Measurements from ENCODE around the gene PRAMEF14.
"Not testable (repeated sequence)": the region's sequence is repeated elsewhere in the genome, so short reads cannot be mapped to it uniquely, and the experiment has no call there.

The PRAMEF14 gene, protein sequence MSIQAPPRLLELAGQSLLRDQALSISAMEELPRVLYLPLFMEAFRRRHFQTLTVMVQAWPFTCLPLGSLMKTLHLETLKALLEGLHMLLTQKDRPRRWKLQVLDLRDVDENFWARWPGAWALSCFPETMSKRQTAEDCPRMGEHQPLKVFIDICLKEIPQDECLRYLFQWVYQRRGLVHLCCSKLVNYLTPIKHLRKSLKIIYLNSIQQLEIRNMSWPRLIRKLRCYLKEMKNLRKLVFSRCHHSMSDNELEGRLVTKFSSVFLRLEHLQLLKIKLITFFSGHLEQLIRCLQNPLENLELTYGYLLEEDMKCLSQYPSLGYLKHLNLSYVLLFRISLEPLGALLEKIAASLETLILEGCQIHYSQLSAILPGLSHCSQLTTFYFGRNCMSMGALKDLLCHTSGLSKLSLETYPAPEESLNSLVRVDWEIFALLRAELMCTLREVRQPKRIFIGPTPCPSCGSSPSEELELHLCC

GRCh38 chr1:13347034-13347433 lies at the start of gene PRAMEF14:
Gene PRAMEF14, minus strand, starts transcription at chr1:13347134. Its CDS starts 1,820 bp downstream, at chr1:13345314.
- DNase-seq, result not testable (repeated sequence)

GRCh38 chr1:13395311-13395710 lies 48.4 kb upstream of the PRAMEF14 start:
- DNase-seq, result not testable (repeated sequence)

GRCh38 chr1:13394761-13395160 lies 47.8 kb upstream of the PRAMEF14 start:
- DNase-seq, result not testable (repeated sequence)

- not testable (repeated sequence) for DNase-seq
Measured at GRCh38 chr1:13393004-13393403, 46.1 kb upstream of the PRAMEF14 start.

- DNase-seq, result not testable (repeated sequence)
Measured at GRCh38 chr1:13389332-13389731, 42.4 kb upstream of the PRAMEF14 start, which contains the start of gene PRAMEF17. Gene PRAMEF17, plus strand, starts transcription at chr1:13389632. Its CDS starts 26 bp downstream, at chr1:13389658.

- DNase-seq, result not testable (repeated sequence)
Measured at GRCh38 chr1:13380380-13380779, 33.4 kb upstream of the PRAMEF14 start.

GRCh38 chr1:13378983-13379382 lies 32.0 kb upstream of the PRAMEF14 start:
- not testable (repeated sequence) for DNase-seq

- DNase-seq, result not testable (repeated sequence)
Measured at GRCh38 chr1:13368544-13368943, 21.6 kb upstream of the PRAMEF14 start.

- DNase-seq, result not testable (repeated sequence)
Measured at GRCh38 chr1:13366536-13366935, 19.6 kb upstream of the PRAMEF14 start.

DNA sequence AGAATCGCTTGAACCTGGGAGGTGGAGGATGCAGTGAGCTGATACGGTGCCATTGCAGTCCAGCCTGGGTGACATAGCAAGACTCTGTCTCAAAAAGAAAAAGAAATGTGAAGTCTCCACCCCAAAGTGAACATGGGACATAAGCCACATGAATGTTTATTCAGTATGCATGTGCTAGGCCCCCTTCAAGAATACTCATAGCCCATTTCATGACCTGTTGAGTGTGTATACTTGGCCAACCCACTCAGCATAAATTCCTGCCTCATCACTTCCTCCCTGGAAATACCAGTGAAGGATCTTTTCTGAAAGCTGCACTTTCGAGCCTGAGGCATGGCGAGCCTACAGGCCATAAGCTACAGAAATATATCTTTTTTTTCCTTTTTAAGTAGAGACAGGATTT lies 18.0 kb upstream of the PRAMEF14 start:
- DNase-seq, result not testable (repeated sequence)

GRCh38 chr1:13362364-13362763 lies 15.4 kb upstream of the PRAMEF14 start:
- not testable (repeated sequence) for DNase-seq

DNA sequence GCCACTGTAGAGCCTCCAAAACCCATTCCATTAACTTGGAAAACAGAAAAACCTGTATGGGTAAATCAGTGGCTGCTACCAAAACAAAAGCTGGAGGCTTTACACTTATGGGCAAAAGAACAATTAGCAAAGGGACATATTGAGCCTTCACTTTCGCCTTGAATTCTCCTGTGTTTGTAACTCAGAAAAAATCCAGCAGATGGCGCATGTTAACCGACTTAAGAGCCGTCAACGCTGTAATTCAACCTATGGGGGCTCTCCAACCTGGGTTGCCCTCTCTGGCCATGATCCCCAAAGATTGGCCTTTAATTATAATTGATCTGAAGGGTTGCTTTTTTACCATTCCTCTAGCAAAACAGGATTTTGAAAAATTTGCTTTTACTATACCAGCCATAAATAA lies 9.8 kb upstream of the PRAMEF14 start:
- DNase-seq, result peak in 1 of 2 donors; percentile 37

GRCh38 chr1:13354475-13354874 lies 7.5 kb upstream of the PRAMEF14 start:
- not testable (repeated sequence) for DNase-seq

DNA sequence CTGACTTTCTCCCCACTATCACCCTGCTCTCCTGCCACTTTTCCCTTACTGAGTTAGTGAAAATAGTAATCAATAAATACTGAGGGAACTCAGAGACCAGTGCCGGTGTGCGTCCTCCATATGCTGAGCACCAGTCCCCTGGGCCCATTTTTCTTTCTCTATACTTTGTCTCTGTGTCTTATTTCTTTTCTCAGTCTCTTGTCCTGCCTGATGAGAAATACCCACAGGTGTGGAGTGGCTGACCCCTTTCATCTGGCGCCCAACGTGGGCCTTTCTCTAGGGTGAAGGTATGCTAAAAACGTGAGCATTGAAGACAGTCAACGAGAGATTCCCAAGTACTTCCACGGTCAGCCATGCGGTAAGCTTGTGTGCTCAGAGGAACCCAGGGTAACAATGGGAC lies 6.5 kb upstream of the PRAMEF14 start:
- DNase-seq, result not testable (repeated sequence)

DNA sequence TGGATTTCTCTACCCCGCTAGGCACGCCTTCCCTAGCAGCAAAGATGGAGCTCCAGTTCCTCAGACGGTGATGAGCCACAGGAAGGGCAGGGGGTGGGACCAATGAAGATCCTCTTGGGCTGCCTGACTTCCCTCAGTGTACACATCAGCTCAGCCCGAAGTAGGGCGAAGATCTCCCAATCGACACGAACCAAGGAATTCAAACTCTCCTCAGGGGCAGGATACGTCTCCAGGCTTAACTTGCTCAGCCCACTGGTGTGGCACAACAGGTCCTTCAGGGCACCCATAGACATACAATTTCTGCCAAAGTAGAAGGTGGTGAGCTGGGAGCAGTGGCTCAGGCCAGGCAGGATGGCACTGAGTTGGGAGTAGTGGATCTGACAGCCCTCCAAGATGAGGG lies 4.4 kb downstream of the PRAMEF14 start:
- DNase-seq, result not testable (repeated sequence)

DNA sequence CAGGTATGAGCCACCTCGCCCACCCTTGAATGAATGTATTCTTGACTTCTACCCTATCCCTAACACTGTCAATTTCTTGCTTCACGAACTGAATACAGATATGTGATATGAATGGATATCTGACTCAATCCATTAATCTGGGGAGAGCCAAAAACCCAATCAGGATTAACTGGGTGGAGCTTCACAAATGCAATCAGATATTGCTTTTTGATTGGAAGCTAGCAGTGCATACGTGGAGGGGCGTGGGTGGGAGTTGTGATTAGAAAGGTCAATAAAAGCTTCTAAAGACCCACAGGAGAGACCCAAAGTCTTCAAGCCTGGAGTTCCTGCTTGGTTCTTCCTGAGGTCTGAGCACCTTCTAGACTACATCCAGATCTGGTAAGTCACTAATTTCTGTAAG lies 31.7 kb downstream of the PRAMEF14 start, which contains the start of gene PRAMEF15:
PRAMEF15 (plus strand) TSS at position 301 of the 400 bp plus-strand sequence. CDS start 2,827 bp downstream, outside the sequence.
- not testable (repeated sequence) for DNase-seq

DNA sequence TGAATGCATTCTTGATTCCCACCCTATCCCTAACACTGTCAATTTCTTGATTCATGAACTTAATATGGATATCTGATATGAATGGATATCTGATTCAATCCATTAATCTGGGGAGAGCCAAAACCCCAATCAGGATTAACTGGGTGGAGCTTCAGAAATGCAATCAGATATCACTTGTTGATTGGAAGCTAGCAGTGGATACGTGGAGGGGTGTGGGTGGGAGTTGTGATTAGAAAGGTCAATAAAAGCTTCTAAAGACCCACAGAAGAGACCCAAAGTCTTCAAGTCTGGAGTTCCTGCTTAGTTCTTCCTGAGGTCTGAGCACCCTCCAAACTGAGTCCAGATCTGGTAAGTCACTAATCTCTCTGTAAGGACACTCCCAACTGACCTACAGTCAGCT lies 43.7 kb downstream of the PRAMEF14 start, which contains the start of gene PRAMEF33:
PRAMEF33 (plus strand) TSS at position 301 of the 400 bp plus-strand sequence. CDS start 2,416 bp downstream, outside the sequence.
- DNase-seq, result not testable (repeated sequence)

DNA sequence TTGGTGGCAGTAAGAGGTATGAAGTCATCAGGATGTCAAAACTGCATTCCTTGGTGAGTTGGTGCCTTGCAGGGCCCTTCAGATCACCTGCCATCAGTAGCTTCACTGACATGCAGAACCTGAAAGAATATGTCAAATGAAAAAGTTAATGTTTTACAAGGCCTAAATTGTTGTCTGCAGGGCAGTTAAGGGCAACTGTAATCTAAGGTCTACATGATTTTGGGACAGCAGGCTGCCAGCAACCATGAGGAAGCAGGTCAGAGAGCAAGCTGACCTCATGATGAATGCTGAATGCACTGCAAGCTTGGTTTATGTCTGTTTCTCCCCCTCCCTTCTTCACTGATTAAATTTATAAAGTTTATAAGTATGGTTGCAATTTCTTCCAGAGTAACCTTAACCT lies 44.7 kb downstream of the PRAMEF14 start:
- DNase-seq, result not testable (repeated sequence)

- DNase-seq, result not testable (repeated sequence)
Measured at GRCh38 chr1:13298699-13299098, 48.2 kb downstream of the PRAMEF14 start.

GRCh38 chr1:13297216-13297931 lies 49.6 kb downstream of the PRAMEF14 start:
- not testable (repeated sequence) for DNase-seq
